ENCODE data around the gene PDE6C. TPM values are rescaled to one million over a fixed set of nuclear protein-coding genes. Genes with fewer than 3 reads are reported as not detected.

Gene PDE6C
- total RNA-seq, 1 experiment from 2014 or later, result not detected

DNA sequence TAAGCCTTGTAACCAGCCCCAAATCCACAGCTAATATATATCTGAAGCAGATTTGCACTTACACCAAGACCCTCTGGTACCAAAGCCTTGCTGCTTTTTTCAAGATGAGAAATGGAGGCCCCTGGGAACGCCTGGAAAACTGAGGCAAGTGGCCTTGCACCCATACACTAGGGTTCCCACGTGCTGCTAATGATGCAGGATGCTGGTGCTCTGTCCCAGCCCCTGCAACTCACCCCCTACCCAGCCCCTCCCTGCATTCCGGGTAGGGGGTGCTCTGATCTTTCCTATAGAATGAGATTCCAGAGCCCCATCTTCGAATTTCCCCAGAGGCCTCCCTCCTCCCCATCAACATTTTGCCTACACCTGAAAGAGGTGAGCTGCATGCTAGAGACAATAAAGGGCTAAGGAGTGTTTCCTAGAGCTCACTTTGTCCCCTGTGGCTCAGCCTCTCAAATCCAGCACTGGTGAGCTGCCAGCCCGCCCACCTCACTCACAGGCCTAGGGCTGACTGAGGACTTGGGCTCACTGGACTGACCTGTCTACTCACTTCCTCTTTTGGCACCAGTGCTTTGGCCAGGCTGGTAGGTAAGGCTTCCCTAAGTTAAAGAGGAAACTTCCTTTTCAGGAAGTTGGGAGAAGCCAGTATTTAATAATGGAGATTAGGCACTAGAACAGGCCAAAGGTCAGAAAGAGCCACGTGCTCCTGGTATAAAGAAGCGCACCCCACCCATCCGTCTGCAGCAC is 21.1 kb upstream of the PDE6C start:
- Histone ChIP-seq H3K4ac (ENCODE audit: low read depth, low read length) (no peak overlapping the region), H2AFZ (ENCODE audit: low read length) (no peak overlapping the region), H3K9me3 (ENCODE audit: control insufficient read depth, low read depth, low read length) (no peaks in the 10 kb centered on the region), H3K18ac (ENCODE audit: insufficient read length, low read depth, low read length) (no peak overlapping the region), H3K27me3 (ENCODE audit: insufficient read depth, low read length) (no peaks in the 10 kb centered on the region), H2BK12ac (ENCODE audit: insufficient read length, low read depth, low read length) (no peak overlapping the region), H4K8ac (replicated peaks; ENCODE audit: insufficient read length, low read depth, low read length) (no peak overlapping the region), H4K20me1 (ENCODE audit: control insufficient read depth, insufficient read depth, insufficient read length) (no peaks in the 10 kb centered on the region), H3K27ac (ENCODE audit: insufficient read length, low read depth, low read length) (no peak overlapping the region), H2BK20ac (ENCODE audit: low read depth, low read length, poor library complexity, severe bottlenecking) (no peak overlapping the region), H2BK15ac (ENCODE audit: low read depth, low read length) (no peak overlapping the region), H3K23me2 (ENCODE audit: insufficient read length, low read depth, low read length, poor library complexity, severe bottlenecking) (no peaks in the 10 kb centered on the region), H4K5ac (ENCODE audit: insufficient read length, low read depth, low read length) (no peak overlapping the region), H3K79me1 (ENCODE audit: insufficient read depth, low read depth, low read length, poor library complexity, severe bottlenecking) (no peaks in the 10 kb centered on the region), H3K23ac (ENCODE audit: insufficient read length, low read depth, low read length) (no peak overlapping the region), H3K14ac (ENCODE audit: insufficient read depth, low read length) (no peak overlapping the region), H3K4me2 (ENCODE audit: insufficient read depth, insufficient read length, low read length) (no peak overlapping the region), H2BK120ac (ENCODE audit: low read depth, low read length, poor library complexity, severe bottlenecking) (no peak overlapping the region), H4K91ac (ENCODE audit: insufficient read length, low read depth, low read length) (no peak overlapping the region), H3K79me2 (ENCODE audit: insufficient read depth, low read length) (no peaks in the 10 kb centered on the region), H3T11ph (ENCODE audit: low read length) (no peak overlapping the region), H2BK5ac (ENCODE audit: insufficient read length, low read length) (no peak overlapping the region), H2AK5ac (ENCODE audit: insufficient read length, low read length) (no peak overlapping the region), H3K9ac (ENCODE audit: extremely low read depth, insufficient read length, low read length) (no peak overlapping the region), H3K4me1 (ENCODE audit: insufficient read depth, low read length) (no peaks in the 10 kb centered on the region; the same call in 1 of the 2 replicates), H3K56ac (ENCODE audit: insufficient read length, low read depth, low read length) (no peak overlapping the region)
- Mint-ChIP-seq H3K27me3 (ENCODE audit: low read depth) (peaks cover 18% of the 10 kb centered on the region), H3K36me3 (ENCODE audit: insufficient read depth in 1 of 3, low read depth in 3 of 3) (no peaks in the 10 kb centered on the region), H3K27ac (no peak overlapping the region), H3K4me1 (peaks cover 16 to 19% of the 10 kb centered on the region in 2 experiments), H3K9me3 (no peaks in the 10 kb centered on the region), H3K4me3 (no peak overlapping the region)
- WGBS (ENCODE audit: extremely low coverage, insufficient read length, low lambda C conversion rate), result no CpG with 5 or more reads among the region's 8 CpGs
- TF ChIP-seq, protein P1, sequence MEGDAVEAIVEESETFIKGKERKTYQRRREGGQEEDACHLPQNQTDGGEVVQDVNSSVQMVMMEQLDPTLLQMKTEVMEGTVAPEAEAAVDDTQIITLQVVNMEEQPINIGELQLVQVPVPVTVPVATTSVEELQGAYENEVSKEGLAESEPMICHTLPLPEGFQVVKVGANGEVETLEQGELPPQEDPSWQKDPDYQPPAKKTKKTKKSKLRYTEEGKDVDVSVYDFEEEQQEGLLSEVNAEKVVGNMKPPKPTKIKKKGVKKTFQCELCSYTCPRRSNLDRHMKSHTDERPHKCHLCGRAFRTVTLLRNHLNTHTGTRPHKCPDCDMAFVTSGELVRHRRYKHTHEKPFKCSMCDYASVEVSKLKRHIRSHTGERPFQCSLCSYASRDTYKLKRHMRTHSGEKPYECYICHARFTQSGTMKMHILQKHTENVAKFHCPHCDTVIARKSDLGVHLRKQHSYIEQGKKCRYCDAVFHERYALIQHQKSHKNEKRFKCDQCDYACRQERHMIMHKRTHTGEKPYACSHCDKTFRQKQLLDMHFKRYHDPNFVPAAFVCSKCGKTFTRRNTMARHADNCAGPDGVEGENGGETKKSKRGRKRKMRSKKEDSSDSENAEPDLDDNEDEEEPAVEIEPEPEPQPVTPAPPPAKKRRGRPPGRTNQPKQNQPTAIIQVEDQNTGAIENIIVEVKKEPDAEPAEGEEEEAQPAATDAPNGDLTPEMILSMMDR (conservative IDR thresholded peaks at IDR 0.05), result no peak
- DNase-seq, result no peak

Data from H9 (cell line).